ENCODE results near the gene KLHL36. TPM values are rescaled to one million over a fixed set of nuclear protein-coding genes. Genes with fewer than 3 reads are reported as not detected.
A peak's percentile ranks its signal among the peaks of the same experiment; 100 is the strongest.

The KLHL36 gene
- total and polyA plus RNA-seq, 7 donors: 14.4 to 45.9 (median 40.0) TPM

- peaks cover 0 to 42% (median 29%) of the 10 kb centered on the region in 4 donors for H3K4me1 ChIP-seq
- no peaks in the 10 kb centered on the region for H3K36me3 ChIP-seq
- intact Hi-C loops (cut with DNase I): no loop called here
- TF ChIP-seq, protein P1, sequence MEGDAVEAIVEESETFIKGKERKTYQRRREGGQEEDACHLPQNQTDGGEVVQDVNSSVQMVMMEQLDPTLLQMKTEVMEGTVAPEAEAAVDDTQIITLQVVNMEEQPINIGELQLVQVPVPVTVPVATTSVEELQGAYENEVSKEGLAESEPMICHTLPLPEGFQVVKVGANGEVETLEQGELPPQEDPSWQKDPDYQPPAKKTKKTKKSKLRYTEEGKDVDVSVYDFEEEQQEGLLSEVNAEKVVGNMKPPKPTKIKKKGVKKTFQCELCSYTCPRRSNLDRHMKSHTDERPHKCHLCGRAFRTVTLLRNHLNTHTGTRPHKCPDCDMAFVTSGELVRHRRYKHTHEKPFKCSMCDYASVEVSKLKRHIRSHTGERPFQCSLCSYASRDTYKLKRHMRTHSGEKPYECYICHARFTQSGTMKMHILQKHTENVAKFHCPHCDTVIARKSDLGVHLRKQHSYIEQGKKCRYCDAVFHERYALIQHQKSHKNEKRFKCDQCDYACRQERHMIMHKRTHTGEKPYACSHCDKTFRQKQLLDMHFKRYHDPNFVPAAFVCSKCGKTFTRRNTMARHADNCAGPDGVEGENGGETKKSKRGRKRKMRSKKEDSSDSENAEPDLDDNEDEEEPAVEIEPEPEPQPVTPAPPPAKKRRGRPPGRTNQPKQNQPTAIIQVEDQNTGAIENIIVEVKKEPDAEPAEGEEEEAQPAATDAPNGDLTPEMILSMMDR (IDR thresholded peaks at IDR 0.05): no peak
- TF ChIP-seq POLR2AphosphoS5 (IDR thresholded peaks at IDR 0.05): peak in 3 of 4 donors; percentile 62 to 78 (median 66)
- H3K9me3 ChIP-seq: no peaks in the 10 kb centered on the region
- peak; percentile 84 for DNase-seq
- no peaks in the 10 kb centered on the region for H3K27me3 ChIP-seq
- WGBS, 2 donors: 0 to 1% methylated on average over 97 of the region's 97 CpGs
- H3K27ac ChIP-seq: peak within 1 kb of the TSS; percentile 82 to 96 (median 92)
- peak within 1 kb of the TSS; percentile 90 to 100 (median 99) for H3K4me3 ChIP-seq
Observed at GRCh38 chr16:84699712-84700445, 51.6 kb downstream of the KLHL36 start, which contains the start of gene USP10. Gene USP10 (plus strand): TSS chr16:84700000. CDS start chr16:84700091, 91 bp downstream.

- Histone ChIP-seq H3K27ac (peak overlapping the region; percentile 82 to 96 (median 92)), H3K4me1 (peaks cover 0 to 43% (median 29%) of the 10 kb centered on the region in 4 donors), H3K36me3 (no peaks in the 10 kb centered on the region), H3K9me3 (no peaks in the 10 kb centered on the region), H3K4me3 (peak overlapping the region; percentile 90 to 100 (median 99)), H3K27me3 (no peaks in the 10 kb centered on the region)
- intact Hi-C loops (cut with DNase I): no loop called here
- 3 to 4% methylated on average over 28 of the region's 28 CpGs for WGBS, 2 donors
- DNase-seq: peak; percentile 62
- TF ChIP-seq, protein P1 (IDR thresholded peaks at IDR 0.05): no peak
- TF ChIP-seq POLR2AphosphoS5 (IDR thresholded peaks at IDR 0.05): no peak
- no peak for TF ChIP-seq EP300 (IDR thresholded peaks at IDR 0.05)
- TF ChIP-seq POLR2A (IDR thresholded peaks at IDR 0.05): no peak
Observed at GRCh38 chr16:84700446-84701300, 52.4 kb downstream of the KLHL36 start.

- no peaks in the 10 kb centered on the region for H3K9me3 ChIP-seq
- no peak overlapping the region for H3K27ac ChIP-seq
- H3K4me3 ChIP-seq: no peak overlapping the region
- H3K4me1 ChIP-seq: peaks cover 0 to 59% (median 36%) of the 10 kb centered on the region in 4 donors
- no peaks in the 10 kb centered on the region for H3K27me3 ChIP-seq
- peak; percentile 15 for DNase-seq
- no peaks in the 10 kb centered on the region for H3K36me3 ChIP-seq
- 90% methylated on average over 10 of the region's 10 CpGs for WGBS, 2 donors
- intact Hi-C loops (cut with DNase I): no loop called here
- TF ChIP-seq POLR2AphosphoS5 (IDR thresholded peaks at IDR 0.05): no peak
- no peak for TF ChIP-seq POLR2A (IDR thresholded peaks at IDR 0.05)
- no peak for TF ChIP-seq EP300 (IDR thresholded peaks at IDR 0.05)
- TF ChIP-seq, protein P1 (IDR thresholded peaks at IDR 0.05): no peak
Observed at GRCh38 chr16:84703681-84704080, 55.4 kb downstream of the KLHL36 start.

DNA sequence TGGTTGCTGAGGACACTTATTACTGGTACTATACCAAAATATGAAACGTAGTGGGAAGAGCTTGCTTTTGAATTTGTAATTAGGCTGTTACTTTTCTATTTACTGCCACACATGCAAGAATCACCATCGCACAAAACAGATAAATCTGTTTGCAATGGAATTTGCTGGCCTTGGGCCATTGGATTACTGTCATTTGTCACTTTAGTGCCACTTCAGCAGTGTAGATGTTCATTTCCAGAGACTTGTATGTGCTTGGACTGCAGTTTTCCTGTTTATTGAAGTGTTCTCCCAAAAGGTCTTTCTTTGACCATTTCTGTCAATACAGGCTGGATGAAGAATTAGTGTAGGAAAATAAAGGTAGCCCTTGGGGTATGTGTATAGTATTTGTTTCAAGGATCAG is 55.9 kb downstream of the KLHL36 start:
- H3K36me3 ChIP-seq: no peaks in the 10 kb centered on the region
- DNase-seq: no peak
- WGBS, 2 donors: 48 to 59% methylated on average over 2 of the region's 2 CpGs

More for the DNA sequence above, 55.9 kb downstream of the KLHL36 start:
- intact Hi-C loops (cut with DNase I): no loop called here
- TF ChIP-seq, protein P1 (IDR thresholded peaks at IDR 0.05): no peak
- TF ChIP-seq EP300 (IDR thresholded peaks at IDR 0.05) (no peak), POLR2AphosphoS5 (IDR thresholded peaks at IDR 0.05) (no peak), POLR2A (IDR thresholded peaks at IDR 0.05) (no peak)
- Histone ChIP-seq H3K27ac (no peak overlapping the region), H3K4me1 (peaks cover 0 to 57% (median 33%) of the 10 kb centered on the region in 4 donors), H3K9me3 (no peaks in the 10 kb centered on the region), H3K27me3 (no peaks in the 10 kb centered on the region), H3K4me3 (no peak overlapping the region)

Data from sigmoid colon (tissue), 7 donors.